GM19395 (cell line): ENCODE measurements around the gene SYNGR3.
"Not testable (repeated sequence)": the region's sequence is repeated elsewhere in the genome, so short reads cannot be mapped to it uniquely, and the experiment has no call there.

ENCODE experiments used
- ATAC-seq: cut with Tn5 transposase; IDR thresholded peaks from one replicate; pipeline ENCODE4 v1.9.1; 2021; ENCODE audit warnings: mild to moderate bottlenecking, moderate library complexity; ENCODE audit not compliant: unreplicated experiment

Gene SYNGR3

DNA sequence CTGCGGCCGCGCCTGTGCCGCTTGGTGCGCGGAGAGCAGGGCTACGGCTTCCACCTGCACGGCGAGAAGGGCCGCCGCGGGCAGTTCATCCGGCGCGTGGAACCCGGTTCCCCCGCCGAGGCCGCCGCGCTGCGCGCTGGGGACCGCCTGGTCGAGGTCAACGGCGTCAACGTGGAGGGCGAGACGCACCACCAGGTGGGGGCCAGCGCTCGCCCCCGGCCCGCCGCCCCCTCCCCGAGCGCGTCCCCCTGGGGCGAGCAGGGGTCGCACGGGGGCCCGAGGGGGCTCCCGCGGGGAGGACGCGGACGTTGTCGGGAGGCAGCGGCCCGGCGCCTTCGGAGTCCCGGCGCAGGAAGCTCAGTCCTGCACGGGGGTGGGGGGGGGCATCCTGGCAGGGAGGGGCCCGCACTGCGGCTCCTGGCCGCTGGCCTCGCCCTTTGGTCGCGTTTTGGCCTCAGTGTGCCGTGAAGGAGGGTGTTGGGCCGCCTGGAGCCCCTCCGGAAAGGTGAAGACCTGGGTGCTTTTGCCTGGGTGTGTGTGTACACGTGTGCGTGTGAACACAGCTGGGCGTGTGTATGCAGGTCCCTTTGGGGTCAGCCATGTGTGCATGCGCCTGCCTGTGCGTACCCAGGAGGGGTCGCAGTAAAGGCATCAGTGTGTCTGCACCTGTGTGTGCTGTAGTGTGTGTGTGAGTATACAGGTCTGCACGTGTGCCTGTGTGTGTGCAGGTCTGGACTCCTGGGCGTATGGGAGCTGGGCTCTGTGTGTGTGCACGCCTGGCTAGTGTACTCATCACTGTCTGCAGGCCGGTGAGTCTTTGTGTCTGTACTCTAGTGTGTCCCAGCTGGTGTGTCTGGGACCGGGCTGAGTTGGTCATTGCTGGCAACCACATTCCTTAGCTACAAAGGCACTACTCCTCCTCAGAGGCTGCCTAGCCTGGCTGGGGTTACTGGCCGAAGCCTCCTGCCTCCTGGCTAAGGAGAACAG lies 37.5 kb downstream of the SYNGR3 start:
- ATAC-seq: no peak

DNA sequence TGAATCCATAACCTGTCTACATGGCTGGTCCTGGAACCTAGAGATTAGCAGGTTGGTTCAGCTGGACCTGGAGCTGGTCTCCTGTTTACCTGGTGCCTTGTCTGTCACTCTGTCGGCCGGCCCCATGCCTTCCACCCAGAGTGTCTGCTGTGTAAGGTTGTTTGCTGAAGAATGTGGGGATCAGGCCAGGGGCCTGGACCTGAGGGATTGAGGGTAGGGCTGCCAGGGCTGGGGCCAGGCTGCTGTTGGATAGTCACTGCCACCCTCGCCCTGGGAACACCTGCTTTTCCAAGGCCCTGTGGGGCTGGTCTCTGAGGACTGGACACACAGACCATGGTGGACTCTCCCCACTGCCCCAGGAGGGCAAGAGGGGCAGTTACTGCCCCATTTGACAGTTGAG lies 38.4 kb downstream of the SYNGR3 start:
- no peak for ATAC-seq

DNA sequence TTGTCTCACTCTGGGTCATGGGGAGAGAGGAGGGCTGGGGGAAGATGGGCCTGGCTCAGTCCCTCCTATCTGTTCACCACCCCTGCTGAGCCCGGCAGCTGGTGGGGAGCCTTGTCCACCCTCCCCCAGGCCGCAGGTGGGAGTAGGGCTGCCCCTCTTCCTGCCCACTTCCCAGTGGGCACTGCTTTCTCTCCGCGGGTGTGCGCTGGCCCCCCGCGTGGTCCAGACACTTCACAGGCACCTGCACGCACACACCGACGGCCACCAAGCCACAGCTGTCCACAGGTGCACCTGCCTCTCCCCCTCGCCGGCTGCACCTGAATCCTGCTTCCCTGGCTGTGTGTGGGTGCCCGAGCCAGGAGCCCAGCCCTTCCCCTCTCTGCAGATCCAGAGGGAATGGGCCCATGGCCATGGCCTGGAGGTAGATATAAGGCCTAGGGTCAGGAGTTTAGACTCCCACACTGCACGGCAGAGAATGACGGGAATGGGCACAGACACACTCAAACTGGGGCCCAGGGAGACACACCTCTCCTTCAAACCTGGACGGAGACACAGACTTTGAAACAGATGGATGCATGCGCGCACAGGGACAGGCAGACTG lies 39.0 kb downstream of the SYNGR3 start:
- ATAC-seq: no peak

DNA sequence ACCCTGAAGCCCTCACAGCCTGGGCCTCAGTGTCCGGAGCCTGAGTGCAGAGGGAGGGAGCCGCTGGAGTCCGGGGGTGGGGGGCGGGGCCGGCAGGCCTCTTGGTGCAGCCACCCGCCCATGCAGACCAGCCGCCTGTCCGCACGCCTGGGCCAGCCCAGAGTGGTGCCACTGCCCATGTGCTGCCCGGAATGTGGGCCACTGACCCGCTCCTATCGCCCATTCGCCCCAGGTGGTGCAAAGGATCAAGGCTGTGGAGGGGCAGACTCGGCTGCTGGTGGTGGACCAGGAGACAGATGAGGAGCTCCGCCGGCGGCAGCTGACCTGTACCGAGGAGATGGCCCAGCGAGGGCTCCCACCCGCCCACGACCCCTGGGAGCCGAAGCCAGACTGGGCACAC lies 39.6 kb downstream of the SYNGR3 start:
- ATAC-seq: no peak

DNA sequence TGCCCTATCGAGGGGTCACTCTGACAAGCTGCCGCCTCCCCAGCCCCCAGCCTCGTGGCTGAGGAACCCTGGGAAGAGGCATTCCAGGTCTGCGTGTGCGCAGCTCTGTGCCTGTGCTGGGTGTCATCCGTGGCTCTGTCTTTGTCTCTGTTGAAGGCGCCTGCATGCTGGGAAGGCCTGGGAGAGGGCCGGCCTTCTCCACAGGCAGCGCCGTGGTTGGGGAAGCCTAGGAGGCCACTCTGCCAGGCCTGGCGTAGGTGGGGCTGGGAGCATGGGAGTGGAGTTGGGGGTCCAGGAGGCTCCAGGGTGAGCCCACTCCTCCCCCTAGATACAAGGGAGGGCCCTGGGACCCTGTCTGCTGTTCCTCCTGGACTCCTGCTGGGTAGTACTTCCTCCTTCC lies 40.3 kb downstream of the SYNGR3 start:
- no peak for ATAC-seq

DNA sequence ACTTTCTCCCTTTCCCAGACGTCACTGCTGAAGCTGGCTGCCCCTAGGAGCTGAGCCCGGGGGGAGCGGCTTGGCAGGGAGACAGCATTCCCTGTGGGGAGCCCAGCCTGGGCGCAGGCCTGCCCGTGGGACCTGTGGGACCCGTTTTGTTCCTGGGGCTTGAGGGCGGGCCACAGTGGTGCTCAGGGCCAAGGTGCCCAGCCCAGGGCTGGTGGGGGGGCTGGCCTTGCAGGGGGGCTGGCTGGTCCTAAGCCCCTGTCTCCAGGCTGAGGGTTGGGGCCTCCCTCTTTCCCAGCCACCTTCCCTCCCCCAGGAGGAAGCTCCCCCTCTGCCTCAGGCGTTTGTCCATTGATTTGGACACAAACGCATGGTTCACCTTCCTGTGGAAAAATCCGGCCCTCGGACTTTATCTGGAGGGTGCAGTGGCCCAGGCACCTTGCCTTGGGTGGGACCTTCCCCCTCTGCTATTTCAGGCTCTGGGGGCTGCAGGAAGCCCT lies 41.4 kb downstream of the SYNGR3 start:
- no peak for ATAC-seq

DNA sequence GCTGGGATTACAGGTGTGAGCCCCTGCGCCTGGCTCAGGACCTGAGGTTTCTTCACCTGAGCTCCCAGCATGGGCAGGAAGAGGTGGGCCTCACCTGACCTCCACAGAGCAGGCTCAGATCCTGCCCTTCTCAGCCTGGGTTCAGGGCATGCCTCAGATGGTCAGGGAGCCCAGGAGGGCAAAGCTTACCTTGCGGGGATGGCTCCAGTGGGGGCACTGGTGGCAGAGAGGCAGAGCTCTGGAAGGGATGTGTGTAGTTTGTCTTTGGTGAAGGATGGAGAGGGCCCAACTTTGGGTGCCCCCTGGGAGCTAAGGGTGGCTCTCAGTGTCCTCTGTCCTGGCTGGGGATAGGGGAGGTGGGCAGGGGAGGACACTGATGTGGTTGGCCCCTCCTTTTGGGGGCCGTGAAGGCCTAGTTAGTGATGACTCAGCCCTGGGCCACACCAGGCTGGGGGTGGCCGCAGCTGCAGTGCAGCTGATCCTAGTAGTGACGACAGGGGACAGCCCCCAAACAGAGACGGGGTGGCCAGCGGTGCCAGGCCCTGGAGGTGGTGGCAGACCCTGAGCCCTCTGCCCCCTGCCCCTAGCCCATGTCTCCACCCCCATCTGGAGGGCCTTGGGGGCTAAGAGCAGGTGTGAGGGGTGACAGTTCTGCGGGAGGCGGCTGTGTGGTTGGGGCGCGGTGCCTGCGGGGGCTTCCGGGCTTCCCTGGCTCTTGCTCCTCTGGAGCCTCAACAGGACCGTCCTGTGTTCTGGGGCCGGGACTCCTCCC lies 42.7 kb downstream of the SYNGR3 start:
- ATAC-seq: no peak

DNA sequence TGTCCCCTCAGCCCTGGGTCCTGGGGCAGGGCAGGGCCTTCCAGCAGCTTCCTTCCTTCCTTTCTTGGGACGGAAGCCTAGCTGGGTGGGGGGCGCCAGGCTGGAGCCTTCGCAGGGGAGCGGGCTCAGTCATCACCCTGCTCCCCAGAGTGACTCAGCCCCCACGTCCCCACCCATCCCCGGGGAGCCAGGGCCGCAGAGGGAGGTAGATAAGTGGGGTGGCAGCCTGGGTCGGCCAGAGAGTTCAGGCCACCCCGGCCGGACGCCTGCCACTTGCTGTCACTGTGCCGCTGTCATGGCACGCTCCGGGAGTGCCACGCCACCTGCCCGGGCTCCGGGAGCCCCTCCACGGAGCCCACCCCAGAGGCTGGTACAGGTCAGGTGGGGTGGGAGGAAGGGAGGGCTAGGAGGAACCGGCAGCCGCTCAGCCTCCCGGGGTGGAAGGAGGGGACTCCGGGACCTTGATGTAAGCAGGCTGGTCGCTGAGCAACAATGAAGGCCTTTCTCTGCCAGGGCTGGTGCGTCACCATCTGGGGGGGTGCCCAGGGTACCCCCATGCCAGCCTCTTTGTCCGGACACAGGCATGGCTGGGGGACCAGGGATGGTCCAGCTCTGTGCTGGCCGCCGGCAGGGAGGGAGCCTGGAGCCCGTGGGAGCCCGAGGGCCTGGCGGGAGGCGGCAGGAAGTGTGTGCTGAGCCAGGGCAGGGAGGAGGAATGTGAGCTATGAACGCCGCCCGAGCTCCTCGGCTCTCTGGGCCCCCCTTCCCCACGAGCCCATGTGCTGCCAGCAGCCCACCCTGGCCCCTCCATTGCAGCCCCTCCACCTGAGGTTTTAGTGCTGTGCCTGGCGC lies 43.5 kb downstream of the SYNGR3 start:
- ATAC-seq: no peak

DNA sequence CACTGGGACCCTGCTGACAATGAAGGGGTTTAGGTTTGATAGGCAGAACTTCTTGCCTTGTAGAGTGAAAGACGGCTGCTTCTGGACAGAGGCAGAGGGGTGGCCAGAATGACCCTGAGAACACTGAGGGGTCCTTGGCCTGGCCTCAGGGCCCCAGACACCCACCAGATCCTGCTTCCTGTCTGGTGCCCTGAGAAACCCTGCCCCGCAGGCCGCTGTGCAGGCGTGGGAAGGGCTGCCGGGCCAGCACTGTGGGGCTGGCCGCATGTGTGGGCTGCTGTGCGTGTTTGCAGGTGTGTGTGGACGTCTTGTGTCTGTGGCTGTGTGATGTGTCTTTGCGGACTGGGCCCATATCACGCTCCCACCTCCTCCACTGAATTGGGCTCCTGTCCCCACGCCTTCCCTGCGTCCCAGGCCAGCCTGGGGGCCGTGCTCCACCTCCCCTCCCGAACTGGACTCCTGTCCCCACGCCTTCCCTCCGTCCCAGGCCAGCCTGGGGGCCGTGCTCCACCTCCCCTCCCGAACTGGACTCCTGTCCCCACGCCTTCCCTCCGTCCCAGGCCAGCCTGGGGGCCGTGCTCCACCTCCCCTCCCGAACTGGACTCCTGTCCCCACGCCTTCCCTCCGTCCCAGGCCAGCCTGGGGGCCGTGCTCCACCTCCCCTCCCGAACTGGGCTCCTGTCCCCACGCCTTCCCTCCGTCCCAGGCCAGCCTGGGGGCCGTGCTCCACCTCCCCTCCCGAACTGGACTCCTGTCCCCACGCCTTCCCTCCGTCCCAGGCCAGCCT lies 44.3 kb downstream of the SYNGR3 start:
- not testable (repeated sequence) for ATAC-seq

DNA sequence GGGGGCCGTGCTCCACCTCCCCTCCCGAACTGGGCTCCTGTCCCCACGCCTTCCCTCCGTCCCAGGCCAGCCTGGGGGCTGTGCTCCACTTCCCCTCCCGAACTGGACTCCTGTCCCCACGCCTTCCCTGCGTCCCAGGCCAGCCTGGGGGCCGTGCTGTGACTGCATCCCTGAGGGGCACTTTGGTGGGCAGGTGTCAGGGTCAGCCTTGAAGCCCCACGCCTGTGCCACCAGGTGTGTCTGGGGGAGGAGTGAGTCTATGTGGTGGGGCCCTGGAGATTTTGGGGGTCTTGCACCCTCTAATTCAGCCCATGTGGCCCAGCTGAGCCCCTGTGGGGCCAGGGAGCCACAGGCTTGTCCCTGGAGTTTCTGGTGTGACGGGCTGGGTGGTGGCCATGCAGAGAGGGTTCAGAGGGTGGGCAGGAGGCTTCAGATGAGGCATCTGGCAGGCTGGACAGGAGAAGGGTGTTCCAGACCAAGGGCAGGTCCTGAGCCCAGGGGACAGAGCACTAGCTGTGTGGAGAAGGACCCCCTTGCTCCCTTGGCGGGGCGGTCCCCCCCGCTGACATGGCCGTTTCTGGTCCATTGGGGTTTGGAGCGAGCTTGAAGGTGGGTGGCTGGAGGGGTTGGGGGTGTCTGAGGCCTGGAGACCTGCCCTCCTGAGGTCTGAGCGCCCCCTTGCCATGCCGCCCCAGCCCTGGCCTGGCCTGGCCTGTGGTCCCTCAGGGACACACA lies 45.1 kb downstream of the SYNGR3 start:
- ATAC-seq: no peak

DNA sequence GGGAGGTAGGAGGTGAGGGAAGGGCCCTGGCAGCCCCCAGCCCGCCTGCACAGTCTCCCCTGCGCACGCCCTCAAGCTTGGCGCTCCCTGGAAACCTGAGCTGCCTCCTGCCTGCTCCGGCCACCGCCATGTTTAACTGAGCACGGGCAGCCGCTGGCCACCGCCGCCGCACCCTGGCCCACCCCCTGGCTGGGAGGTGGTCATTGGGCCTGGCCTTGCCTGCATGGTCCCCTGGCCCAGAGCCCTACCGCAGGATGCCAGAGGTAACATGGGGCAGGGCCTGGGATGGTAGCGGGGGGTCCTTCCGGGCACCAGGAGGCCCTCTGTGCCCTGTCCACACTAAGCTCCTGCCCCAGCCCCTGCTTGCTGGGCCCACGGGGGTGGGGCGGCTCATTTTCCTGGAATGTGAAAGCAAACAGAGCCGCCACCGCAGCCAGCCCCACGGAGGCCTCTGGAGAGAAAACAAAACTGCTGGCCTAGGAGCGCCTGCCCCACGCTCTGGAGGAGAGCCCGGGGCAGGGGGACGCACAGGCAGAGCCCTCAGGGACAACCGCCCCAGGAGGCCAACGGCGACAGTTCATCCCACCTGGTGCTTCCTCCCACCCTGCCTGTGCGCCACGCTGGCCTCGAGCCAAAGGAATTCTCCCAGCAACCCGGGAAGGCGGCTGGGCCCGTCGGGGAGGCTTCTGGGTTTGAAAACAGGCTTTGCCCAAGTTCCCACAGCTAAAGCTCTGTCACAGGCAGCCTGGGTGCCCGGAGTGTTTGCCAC lies 45.8 kb downstream of the SYNGR3 start:
- ATAC-seq: no peak

DNA sequence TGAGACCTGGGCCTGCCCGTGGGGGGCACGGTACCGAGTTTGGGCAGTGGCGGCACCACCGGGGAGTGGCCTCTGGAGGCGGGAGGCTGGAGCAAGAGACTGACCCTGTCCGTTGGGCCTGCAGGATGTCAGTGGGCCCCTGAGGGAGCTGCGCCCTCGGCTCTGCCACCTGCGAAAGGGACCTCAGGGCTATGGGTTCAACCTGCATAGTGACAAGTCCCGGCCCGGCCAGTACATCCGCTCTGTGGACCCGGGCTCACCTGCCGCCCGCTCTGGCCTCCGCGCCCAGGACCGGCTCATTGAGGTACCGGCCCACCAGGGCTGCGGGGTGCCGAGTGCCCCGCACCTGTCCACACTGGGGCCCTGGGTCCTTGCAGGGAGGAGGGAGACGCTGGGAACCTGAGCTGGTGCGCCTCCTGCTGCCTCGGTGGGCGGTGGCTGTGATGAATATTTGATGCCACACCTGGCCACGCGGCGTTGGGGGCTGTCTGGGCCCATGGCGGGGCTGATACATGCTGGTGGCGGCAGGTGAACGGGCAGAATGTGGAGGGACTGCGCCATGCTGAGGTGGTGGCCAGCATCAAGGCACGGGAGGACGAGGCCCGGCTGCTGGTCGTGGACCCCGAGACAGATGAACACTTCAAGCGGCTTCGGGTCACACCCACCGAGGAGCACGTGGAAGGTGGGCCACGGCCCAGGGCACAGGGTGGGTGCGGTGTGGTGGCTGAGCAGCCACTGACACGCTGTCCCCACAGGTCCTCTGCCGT lies 46.6 kb downstream of the SYNGR3 start:
- no peak for ATAC-seq

DNA sequence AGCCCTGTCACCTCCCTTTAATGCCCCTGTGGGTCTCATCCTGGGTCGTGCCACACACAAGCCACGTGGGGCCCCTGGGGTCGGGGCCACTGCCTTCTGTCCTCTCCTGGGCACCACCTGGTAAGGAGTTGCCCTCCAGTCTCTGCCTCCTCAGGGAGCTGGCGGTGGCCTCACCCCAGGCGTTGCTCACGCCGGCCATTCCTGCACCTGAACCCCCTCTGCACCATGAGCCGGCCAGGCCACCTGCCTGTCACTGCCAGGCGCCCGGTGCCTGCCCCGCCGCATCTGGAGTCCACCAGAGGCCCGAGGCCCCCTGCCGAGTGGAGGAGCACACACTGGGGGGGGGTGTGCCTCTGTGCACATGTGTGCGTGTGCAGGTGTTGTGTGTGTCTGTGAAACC lies 47.3 kb downstream of the SYNGR3 start:
- no peak for ATAC-seq

DNA sequence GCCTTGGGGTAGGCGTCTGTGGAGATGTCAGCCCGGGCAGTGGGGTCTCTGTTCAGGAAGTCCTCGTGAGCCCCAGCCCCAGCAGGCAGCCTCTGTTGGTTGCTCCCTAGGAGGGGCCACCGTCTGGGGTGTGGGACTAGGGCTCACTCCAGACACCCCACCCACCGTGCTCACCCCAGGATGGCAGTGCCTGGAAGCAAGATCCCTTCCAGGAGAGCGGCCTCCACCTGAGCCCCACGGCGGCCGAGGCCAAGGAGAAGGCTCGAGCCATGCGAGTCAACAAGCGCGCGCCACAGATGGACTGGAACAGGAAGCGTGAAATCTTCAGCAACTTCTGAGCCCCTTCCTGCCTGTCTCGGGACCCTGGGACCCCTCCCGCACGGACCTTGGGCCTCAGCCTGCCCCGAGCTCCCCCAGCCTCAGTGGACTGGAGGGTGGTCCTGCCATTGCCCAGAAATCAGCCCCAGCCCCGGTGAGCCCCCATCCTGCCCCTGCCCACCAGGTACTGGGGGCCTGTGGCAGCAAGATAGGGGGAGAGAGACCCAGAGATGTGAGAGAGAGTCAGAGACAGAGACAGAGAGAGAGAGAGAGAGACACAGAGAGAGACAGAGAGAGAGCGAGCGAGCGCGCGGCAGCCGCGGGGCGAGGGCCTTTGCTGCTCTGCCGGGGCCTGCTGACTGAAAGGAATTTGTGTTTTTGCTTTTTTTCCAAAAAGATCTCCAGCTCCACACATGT lies 48.0 kb downstream of the SYNGR3 start:
- no peak for ATAC-seq

DNA sequence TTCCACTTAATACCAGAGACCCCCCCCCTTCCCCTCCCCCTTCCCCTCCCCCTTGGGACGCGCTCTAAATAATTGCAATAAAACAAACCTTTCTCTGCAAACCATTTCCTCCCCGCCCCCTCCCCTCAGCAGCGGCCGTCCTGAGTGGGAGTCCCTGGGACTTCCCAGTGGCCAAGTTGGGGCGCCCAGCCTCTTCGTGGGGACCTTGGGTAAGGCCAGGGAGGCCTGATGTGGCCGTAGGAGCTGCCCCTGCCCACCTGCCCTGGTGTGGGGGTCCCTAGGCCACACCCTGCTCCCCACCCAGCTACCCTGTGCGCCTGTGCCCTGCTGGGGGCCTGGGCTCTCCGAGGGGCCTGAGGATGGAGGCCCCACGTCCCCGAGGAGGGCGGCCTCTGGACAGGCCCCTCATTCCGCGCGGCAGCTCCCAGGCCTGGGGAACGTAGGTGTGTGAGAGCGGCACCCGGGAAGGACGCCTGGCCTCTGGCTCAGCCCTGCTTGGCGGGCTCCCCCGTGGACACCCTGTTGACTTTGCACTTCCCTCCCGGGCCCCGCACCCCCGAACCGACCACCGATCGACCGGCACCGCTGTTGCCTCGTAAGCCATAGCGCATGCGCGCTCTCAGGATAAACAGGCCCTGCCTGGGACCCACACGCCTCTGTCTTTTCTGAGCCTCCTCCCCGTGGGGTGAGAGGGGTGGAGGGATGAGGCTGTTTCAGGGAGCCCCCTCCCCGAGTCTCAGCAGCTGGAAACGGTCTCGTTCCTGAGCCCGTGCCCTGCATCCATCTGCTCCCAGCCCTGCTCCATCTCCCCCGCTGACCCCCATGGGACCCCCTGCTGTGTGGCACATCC lies 48.8 kb downstream of the SYNGR3 start:
- no peak for ATAC-seq
